NCI-H128 (cell line): ENCODE results near the gene CRCP.

Source experiments
- DNase-seq: peaks from one replicate; lab custom pipeline; 2025; ENCODE audit not compliant: unreplicated experiment; lab: John Stamatoyannopoulos, UW

Gene CRCP

DNA sequence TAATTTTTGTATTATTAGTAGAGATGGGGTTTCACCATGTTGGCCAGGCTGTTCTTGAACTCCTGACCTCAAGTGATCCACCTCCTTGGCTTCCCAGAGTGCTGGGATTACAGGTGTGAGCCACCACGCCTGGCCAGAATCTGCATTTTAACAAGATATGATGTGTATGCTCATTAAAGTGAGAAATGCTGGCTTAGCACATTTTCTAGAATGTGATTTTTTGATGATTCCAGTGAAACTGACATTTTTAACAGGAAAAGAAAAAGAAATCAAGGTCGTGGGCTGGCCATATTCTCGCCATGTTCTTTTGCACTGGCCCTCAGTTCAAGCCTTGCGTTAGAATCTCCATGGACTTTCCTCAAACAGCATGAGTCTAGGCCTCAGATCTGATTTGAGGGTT, 72.3 kb downstream of the CRCP start:
- DNase-seq: no peak

DNA sequence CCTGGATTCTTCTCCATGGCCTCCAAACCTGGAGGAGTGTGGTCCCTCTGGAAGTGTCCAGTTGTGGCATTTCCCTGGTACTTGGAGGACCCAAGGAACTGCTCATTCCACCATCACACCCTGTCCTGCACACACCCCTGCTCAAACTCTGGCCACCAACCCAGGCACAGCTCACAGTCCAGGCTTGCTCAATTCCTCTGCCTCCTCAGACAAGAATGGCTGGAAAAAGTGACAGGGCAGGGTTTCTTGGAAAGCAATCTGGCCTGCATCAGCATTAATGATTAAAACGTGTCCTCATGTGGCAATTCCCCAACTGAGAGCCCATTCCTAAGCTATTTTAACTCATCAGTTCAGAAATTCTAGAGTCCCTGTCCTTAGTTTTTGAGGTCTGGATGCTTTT, 73.3 kb downstream of the CRCP start:
- DNase-seq: no peak

DNA sequence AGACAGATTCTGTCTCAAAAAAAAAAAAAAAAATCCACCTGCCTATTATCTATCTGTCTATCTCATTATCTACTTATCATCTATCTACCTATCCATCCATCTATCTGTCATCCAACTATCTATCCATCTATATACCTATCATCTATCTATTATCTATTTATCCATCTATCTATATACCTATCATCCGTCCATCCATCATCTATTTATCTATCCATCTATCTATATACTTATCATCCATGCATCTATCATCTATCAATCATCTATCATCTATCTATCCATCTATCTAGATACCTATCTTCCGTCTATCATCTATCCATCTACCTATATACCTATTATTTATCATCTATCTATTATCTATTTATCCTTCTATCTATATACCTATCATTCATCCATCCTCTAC, 74.0 kb downstream of the CRCP start:
- no peak for DNase-seq

DNA sequence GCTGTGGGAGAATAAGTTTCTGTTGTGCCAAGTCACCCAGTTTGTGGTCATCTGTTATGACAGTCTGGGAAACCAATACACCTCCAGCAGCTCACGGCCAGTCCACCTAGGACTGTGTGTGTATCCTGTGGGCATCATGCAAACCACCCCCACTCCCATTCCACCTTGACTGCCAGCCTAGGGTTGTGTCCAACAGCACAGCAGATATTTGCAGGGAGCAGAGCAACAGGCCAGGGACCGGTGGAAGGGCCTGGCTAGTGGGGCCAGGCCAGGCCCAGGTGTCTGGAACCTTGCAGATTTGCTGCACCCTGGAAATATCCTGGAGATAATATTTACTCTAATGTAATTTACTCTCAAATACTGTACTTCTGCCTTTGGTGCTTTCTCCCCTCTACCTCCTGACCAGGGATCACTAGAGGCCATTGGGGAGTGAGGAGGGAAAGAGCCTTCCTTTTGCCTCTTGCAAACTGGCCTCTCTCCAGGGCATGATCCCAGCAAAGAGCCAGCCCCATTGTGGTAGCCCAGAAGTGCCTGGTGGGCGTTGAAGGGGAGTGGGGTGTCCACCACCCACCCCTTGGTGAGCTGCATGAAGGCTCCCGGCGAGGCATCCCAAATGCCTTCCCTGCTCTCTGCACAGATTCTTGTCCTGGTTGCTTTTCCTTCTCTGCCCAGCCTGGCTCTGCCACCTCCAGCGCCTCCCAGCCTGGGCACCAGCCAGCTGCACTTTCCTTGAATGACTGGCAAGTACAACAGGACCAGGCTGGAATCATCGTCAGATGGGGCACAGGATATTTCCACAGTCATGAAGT, 75.3 kb downstream of the CRCP start:
- DNase-seq: no peak

DNA sequence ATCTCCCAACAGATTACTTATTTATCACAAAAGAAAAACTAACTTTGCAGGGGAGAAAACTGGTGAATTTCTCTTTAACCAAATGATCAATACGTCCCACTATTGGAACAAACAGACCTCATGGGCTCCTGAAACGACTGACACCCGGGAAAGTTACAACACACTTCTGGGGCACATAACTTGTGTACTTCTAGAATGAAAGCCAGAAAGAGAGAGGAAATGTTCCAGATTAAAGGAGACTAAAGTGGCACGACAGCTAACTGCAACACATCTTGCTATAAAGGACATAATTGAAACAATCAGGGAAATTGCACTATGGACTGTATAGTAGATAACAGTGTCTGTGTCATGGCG, 75.8 kb downstream of the CRCP start:
- DNase-seq: no peak

DNA sequence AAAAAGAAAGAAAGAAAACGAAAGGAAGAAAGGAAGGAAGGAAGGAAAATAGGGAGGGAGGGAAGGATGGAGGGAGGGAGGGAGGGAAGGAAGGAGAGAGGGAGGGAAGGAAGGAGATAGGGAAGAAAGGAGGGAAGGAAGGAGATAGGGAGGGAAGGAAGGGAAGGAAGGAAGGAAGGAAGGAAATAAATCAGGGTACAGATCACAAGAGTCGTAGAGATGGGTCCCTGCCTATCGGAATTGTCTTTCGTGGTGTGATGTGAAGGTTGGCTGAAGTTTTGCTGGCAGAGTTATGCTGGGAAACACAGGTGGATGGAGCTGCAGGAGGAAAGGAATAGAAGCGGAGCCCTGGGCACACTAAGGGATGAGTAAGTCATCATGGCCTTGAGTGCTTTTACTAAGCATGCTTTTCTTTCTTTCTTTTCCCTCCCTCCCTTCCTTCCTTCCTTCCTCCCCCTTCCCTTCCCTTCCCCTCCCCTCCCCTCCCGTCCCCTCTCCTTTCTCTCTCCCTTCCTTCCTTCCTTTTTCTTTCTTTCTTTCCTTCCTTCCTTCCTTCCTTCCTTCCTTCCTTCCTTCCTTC, 78.6 kb downstream of the CRCP start:
- no peak for DNase-seq

DNA sequence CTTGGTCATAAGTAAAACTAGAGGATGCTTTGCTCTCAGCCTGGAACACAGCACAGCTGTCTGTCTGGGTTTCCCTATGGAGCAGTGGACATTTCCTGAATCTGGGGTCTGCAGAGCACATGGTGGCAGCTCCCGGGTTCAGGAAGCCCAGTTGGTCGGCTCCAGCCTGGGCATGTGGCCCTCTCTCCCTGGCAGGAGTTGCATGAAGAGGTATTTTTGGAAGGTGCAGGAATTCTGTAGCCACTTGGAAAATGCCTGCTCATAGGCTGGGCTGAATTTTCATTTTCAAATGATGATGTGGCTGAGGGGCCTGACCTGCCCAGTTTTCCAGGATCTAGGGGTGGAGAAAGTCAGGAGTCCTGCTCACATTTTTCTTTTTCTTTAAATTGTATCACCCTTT, 83.8 kb downstream of the CRCP start:
- no peak for DNase-seq

DNA sequence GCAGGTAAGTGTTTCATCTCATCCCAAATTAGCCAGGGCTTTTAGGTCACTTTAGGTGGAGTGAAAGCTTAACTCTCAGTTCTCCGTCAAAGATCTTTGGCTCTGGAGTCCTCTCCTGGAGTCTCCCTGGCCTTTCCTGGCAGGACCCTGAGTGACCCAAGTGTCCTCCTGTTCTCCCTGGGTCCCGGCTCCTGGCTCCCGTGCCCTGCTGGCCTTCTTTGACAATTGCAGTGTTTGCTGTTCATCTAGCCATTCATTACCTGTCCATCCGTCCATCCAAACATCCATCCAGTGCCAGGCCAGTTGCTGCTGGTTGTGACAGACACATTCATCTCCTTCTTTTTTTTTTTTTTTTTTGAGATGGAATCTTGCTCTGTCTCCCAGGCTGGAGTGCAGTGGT, 84.3 kb downstream of the CRCP start:
- DNase-seq: no peak

DNA sequence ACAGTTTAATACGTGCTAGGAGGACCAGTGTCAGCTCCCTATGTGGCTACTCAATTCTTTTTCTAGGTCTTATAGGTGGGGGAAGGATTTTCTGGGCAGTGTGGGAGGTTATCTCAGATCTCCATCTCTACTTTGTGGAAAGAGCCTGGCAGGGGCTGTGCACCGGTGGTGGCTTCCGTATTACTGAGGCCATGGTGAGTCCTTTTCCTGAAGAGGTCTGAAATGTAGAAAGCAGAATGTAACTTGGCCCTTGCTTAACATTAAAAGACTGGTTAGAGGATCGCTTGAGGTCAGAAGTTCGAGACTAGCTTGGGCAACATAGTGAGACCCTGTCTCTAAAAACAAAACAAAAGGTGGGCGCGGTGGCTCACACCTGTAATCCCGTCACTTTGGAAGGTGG, 87.8 kb downstream of the CRCP start:
- DNase-seq: no peak
